ENCODE measurements around the gene EPAS1.

DNA sequence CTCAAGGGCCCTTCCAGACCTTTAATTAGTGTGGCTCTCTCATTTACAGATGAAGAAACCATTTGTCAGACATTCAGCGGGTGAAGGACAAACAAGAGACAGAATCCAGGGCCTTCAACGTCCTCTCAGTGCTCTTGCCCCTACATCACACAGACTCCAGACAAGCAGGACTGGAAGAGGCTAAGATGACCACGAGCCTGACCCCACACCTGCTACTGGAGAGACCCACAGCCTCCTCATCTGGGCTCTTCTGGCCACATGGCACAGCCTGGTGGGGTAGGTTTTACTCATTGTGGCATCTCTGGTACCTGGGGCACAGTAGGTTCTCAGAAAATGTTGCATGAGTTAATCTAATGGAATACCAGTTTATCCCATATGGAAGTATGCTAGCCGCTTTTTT is 112.5 kb downstream of the EPAS1 start:
- TF ChIP-seq HDAC6 (IDR thresholded peaks at IDR 0.05; ENCODE audit: low read depth, low read length) (no peak), HNRNPLL (IDR thresholded peaks at IDR 0.05; ENCODE audit: low read depth, low read length, poor library complexity, severe bottlenecking) (no peak), SNIP1 (IDR thresholded peaks at IDR 0.05; ENCODE audit: low read depth) (no peak), POLR2G (IDR thresholded peaks at IDR 0.05; ENCODE audit: low read depth, low read length) (no peak), GTF2F1 (IDR thresholded peaks at IDR 0.05; ENCODE audit: low read depth, low read length) (no peak), POLR2AphosphoS5 (IDR thresholded peaks at IDR 0.05; ENCODE audit: control insufficient read depth, insufficient read depth, low read depth, low read length) (no peak), SMAD2 (IDR thresholded peaks at IDR 0.05; ENCODE audit: low read depth, low read length) (no peak)
- TF ChIP-seq, protein P1, sequence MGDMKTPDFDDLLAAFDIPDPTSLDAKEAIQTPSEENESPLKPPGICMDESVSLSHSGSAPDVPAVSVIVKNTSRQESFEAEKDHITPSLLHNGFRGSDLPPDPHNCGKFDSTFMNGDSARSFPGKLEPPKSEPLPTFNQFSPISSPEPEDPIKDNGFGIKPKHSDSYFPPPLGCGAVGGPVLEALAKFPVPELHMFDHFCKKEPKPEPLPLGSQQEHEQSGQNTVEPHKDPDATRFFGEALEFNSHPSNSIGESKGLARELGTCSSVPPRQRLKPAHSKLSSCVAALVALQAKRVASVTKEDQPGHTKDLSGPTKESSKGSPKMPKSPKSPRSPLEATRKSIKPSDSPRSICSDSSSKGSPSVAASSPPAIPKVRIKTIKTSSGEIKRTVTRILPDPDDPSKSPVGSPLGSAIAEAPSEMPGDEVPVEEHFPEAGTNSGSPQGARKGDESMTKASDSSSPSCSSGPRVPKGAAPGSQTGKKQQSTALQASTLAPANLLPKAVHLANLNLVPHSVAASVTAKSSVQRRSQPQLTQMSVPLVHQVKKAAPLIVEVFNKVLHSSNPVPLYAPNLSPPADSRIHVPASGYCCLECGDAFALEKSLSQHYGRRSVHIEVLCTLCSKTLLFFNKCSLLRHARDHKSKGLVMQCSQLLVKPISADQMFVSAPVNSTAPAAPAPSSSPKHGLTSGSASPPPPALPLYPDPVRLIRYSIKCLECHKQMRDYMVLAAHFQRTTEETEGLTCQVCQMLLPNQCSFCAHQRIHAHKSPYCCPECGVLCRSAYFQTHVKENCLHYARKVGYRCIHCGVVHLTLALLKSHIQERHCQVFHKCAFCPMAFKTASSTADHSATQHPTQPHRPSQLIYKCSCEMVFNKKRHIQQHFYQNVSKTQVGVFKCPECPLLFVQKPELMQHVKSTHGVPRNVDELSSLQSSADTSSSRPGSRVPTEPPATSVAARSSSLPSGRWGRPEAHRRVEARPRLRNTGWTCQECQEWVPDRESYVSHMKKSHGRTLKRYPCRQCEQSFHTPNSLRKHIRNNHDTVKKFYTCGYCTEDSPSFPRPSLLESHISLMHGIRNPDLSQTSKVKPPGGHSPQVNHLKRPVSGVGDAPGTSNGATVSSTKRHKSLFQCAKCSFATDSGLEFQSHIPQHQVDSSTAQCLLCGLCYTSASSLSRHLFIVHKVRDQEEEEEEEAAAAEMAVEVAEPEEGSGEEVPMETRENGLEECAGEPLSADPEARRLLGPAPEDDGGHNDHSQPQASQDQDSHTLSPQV (IDR thresholded peaks at IDR 0.05), result no peak
- TF ChIP-seq, protein P2, sequence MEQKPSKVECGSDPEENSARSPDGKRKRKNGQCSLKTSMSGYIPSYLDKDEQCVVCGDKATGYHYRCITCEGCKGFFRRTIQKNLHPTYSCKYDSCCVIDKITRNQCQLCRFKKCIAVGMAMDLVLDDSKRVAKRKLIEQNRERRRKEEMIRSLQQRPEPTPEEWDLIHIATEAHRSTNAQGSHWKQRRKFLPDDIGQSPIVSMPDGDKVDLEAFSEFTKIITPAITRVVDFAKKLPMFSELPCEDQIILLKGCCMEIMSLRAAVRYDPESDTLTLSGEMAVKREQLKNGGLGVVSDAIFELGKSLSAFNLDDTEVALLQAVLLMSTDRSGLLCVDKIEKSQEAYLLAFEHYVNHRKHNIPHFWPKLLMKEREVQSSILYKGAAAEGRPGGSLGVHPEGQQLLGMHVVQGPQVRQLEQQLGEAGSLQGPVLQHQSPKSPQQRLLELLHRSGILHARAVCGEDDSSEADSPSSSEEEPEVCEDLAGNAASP (IDR thresholded peaks at IDR 0.05), result no peak
- TF ChIP-seq, protein P3, sequence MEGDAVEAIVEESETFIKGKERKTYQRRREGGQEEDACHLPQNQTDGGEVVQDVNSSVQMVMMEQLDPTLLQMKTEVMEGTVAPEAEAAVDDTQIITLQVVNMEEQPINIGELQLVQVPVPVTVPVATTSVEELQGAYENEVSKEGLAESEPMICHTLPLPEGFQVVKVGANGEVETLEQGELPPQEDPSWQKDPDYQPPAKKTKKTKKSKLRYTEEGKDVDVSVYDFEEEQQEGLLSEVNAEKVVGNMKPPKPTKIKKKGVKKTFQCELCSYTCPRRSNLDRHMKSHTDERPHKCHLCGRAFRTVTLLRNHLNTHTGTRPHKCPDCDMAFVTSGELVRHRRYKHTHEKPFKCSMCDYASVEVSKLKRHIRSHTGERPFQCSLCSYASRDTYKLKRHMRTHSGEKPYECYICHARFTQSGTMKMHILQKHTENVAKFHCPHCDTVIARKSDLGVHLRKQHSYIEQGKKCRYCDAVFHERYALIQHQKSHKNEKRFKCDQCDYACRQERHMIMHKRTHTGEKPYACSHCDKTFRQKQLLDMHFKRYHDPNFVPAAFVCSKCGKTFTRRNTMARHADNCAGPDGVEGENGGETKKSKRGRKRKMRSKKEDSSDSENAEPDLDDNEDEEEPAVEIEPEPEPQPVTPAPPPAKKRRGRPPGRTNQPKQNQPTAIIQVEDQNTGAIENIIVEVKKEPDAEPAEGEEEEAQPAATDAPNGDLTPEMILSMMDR (IDR thresholded peaks at IDR 0.05 in 2 of 3, conservative IDR thresholded peaks at IDR 0.05 in 1 of 3; ENCODE audit: insufficient read depth in 2 of 3, low read depth in 1 of 3, low read length in 3 of 3), result no peak
- TF ChIP-seq, protein P4, sequence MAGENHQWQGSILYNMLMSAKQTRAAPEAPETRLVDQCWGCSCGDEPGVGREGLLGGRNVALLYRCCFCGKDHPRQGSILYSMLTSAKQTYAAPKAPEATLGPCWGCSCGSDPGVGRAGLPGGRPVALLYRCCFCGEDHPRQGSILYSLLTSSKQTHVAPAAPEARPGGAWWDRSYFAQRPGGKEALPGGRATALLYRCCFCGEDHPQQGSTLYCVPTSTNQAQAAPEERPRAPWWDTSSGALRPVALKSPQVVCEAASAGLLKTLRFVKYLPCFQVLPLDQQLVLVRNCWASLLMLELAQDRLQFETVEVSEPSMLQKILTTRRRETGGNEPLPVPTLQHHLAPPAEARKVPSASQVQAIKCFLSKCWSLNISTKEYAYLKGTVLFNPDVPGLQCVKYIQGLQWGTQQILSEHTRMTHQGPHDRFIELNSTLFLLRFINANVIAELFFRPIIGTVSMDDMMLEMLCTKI (IDR thresholded peaks at IDR 0.05; ENCODE audit: partially characterized antibody), result no peak
